GM18519 (cell line): ENCODE results near the gene DNAH2.

ENCODE experiments used
- ATAC-seq: cut with Tn5 transposase; IDR thresholded peaks from one replicate; pipeline ENCODE4 v1.9.1; 2021; ENCODE audit warnings: mild to moderate bottlenecking, moderate library complexity; ENCODE audit not compliant: unreplicated experiment, low FRiP score

The DNAH2 gene

GRCh38 chr17:7846765-7847661 is 129.5 kb downstream of the DNAH2 start:
- no peak for ATAC-seq

GRCh38 chr17:7848131-7848579 is 130.6 kb downstream of the DNAH2 start:
- ATAC-seq, result no peak

- ATAC-seq, result no peak
These were observed 131.2 kb downstream of the DNAH2 start for GRCh38 chr17:7848739-7849129.

GRCh38 chr17:7849130-7849750 is 131.7 kb downstream of the DNAH2 start:
- ATAC-seq, result no peak

- ATAC-seq, result no peak
These were observed 132.4 kb downstream of the DNAH2 start for GRCh38 chr17:7849751-7850504.

- no peak for ATAC-seq
These were observed 133.3 kb downstream of the DNAH2 start for GRCh38 chr17:7850701-7851437.

GRCh38 chr17:7851438-7852261 is 134.1 kb downstream of the DNAH2 start:
- peak; percentile 38 for ATAC-seq

- ATAC-seq, result no peak
These were observed 134.7 kb downstream of the DNAH2 start for GRCh38 chr17:7852262-7852670.

- no peak for ATAC-seq
These were observed 135.6 kb downstream of the DNAH2 start for GRCh38 chr17:7852919-7853690.

- no peak for ATAC-seq
These were observed 136.1 kb downstream of the DNAH2 start for GRCh38 chr17:7853691-7854038.

- ATAC-seq, result no peak
These were observed 136.7 kb downstream of the DNAH2 start for GRCh38 chr17:7854078-7854777.

- no peak for ATAC-seq
These were observed 137.5 kb downstream of the DNAH2 start, which contains the start of gene TMEM88 for GRCh38 chr17:7854851-7855659. TSS of gene TMEM88 (plus strand) at chr17:7855066. CDS start at chr17:7855075, 9 bp downstream.

- no peak for ATAC-seq
These were observed 138.1 kb downstream of the DNAH2 start for GRCh38 chr17:7855660-7856010.

GRCh38 chr17:7856011-7856810 is 138.7 kb downstream of the DNAH2 start:
- ATAC-seq, result no peak

GRCh38 chr17:7856811-7857712 is 139.5 kb downstream of the DNAH2 start, which contains the start of gene NAA38:
TSS of gene NAA38 (minus strand) at chr17:7857559. CDS start at chr17:7857463, 96 bp downstream.
- peak; percentile 56 for ATAC-seq
